Large intestine (tissue), 3 donors: Measurements from ENCODE around the gene KLHL26. TPM values are rescaled to one million over a fixed set of nuclear protein-coding genes. Genes with fewer than 3 reads are reported as not detected.

Source experiments
- DNase-seq, 2 donors: peaks; one replicate each; pipeline versions ENCODE4 v3.0.0 to v3.0.0-alpha.2; 2013
- H3K27ac ChIP-seq: one replicate; pipeline ENCODE4 v1.5.1; 2013; ENCODE audit warnings: low read length
- H3K27me3 ChIP-seq: 2 replicates; pipeline ENCODE4 v1.6.1; 2013; ENCODE audit warnings: low read length; ENCODE audit not compliant: control insufficient read depth, insufficient read depth
- H3K36me3 ChIP-seq: 2 replicates; pipeline ENCODE4 v1.6.1; 2013; ENCODE audit warnings: low read length; ENCODE audit not compliant: control insufficient read depth, insufficient read depth
- H3K4me1 ChIP-seq: one replicate; pipeline ENCODE4 v1.6.1; 2013; ENCODE audit warnings: low read length; ENCODE audit not compliant: control insufficient read depth, insufficient read depth
- H3K4me3 ChIP-seq: one replicate; pipeline ENCODE4 v1.5.1; 2013; ENCODE audit warnings: low read length
- H3K9me3 ChIP-seq: one replicate; pipeline ENCODE4 v1.6.1; 2013; ENCODE audit warnings: mild to moderate bottlenecking, low read depth, low read length, moderate library complexity; ENCODE audit not compliant: control insufficient read depth
- WGBS: methylation state at CpG from one replicate; pipeline ENCODE4 v1.1.5; 2013; ENCODE audit warnings: low lambda C conversion rate; ENCODE audit not compliant: insufficient coverage; 5-methylcytosine and 5-hydroxymethylcytosine counted together
- polyA plus RNA-seq: library from polyadenylated mRNA; unstranded; fragments of 120-200 nt; gene quantifications from one replicate; pipeline ENCODE4 v1.2.1, GENCODE V29; 2013

KLHL26 gene
- polyA plus RNA-seq, 1 donor = 4.6 TPM

DNA sequence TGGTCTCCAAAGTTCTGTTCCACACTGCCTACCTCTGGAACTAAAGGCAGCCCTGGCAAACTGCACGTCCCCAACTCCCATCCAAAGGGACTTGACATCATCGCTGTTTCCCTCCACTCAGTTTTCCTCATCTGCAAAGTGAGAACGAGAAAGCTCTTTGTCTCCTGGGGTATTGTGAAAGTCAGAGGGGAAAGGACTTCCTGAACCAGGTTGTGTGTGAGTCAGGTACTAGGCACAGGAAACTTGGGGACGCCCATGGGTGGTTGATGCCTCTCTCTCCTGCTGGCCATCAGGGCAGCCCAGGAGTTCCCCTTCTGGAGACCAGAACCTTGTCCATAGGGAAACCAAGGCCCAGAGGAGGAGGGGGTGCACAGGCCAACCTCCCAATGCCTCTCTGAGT is 35.0 kb upstream of the KLHL26 start:
- no peak overlapping the region for H3K27ac ChIP-seq
- DNase-seq = no peak
- no peak overlapping the region for H3K4me3 ChIP-seq
- H3K27me3 ChIP-seq = peaks cover 79% of the 10 kb centered on the region
- WGBS = no CpG with 5 or more reads among the region's 4 CpGs
- no peaks in the 10 kb centered on the region for H3K4me1 ChIP-seq
- no peaks in the 10 kb centered on the region for H3K36me3 ChIP-seq
- H3K9me3 ChIP-seq = peaks cover 6% of the 10 kb centered on the region

DNA sequence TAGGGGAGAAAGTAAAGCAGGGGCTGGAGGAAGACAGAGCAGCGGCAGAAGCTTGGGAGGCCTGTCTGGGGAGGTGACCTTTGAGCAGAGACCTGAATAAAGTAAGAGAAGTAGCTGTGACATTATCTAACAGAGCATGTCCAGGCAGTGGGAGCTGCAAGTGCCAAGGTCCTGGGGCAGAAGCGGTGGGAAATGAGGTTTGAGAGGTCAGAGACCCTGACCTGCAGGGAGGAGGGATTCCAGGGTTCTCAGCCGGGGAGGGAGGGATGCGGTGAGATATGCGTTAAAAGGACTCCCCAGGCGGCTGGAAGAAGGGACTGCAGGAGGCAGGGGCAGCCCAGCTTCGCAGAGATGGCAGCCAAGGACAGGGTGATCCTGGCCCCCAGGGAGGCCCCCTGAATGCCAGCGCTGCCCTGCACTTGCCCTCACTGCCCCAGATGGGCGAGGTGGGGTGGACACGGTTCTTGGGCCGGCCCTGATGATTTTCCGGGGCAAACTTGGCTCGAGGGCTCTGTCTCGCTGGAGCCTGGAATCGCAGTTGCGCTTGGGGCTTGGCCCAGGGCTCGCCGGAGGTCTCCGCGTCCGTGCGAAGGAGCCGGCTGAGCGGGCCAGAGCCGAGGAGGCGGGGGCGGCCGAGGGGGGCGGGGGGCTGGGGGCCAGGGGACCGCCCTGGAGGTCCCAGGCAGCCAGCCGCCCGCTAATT is 33.4 kb upstream of the KLHL26 start:
- no CpG with 5 or more reads among the region's 32 CpGs for WGBS

GRCh38 chr19:18603958-18604819 is 32.6 kb upstream of the KLHL26 start:
- WGBS = no CpG with 5 or more reads among the region's 26 CpGs
- DNase-seq = no peak
- peaks cover 80% of the 10 kb centered on the region for H3K27me3 ChIP-seq
- no peak overlapping the region for H3K27ac ChIP-seq
- H3K4me1 ChIP-seq = peaks cover 4% of the 10 kb centered on the region
- H3K9me3 ChIP-seq = peaks cover 14% of the 10 kb centered on the region
- H3K4me3 ChIP-seq = no peak overlapping the region
- H3K36me3 ChIP-seq = no peaks in the 10 kb centered on the region

More for the DNA sequence above, 33.4 kb upstream of the KLHL26 start:
- no peak for DNase-seq
- Histone ChIP-seq H3K27ac (no peak overlapping the region), H3K27me3 (peaks cover 80% of the 10 kb centered on the region), H3K9me3 (peaks cover 11% of the 10 kb centered on the region), H3K4me1 (peaks cover 4% of the 10 kb centered on the region), H3K4me3 (no peak overlapping the region), H3K36me3 (no peaks in the 10 kb centered on the region)

DNA sequence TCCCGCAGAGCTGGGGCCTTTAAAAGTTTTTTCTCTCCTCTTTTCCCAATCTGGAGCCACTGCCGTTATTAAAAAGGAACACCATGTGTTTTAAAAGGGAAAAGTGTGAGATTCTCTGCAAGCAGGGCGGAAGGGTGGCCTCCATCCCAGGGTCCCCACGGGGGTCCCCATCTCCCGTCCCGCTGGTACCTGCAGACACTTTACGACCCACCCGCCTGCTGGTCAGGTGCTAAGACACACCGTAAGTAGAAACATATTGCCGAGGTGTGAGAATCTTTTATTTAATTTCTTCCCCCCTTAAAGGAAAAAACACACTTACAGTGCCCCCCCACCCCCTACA is 32.0 kb upstream of the KLHL26 start:
- Histone ChIP-seq H3K27ac (no peak overlapping the region), H3K9me3 (peaks cover 14% of the 10 kb centered on the region), H3K4me3 (no peak overlapping the region), H3K4me1 (peaks cover 4% of the 10 kb centered on the region), H3K36me3 (no peaks in the 10 kb centered on the region), H3K27me3 (peaks cover 80% of the 10 kb centered on the region)
- WGBS = no CpG with 5 or more reads among the region's 10 CpGs
- no peak for DNase-seq

DNA sequence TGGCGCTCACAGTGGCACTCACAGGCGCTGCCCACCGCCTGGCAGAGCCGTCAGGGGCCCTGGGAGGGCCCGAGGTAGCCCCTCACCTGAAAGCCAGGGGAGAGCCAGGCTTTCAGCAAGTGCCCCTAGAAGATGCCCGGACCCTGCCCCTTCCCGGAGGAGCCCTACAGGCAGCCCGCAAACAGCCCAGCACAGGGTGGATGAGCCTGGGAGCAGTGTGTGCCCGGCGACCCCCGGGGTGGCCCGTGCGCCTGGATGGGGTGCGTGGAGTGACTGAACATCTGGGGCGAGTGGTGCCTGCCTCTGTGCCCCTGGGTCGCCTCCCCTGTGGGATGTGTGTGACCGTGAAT is 31.7 kb upstream of the KLHL26 start:
- DNase-seq = no peak
- no peak overlapping the region for H3K4me3 ChIP-seq
- no CpG with 5 or more reads among the region's 17 CpGs for WGBS
- H3K36me3 ChIP-seq = no peaks in the 10 kb centered on the region
- peaks cover 82% of the 10 kb centered on the region for H3K27me3 ChIP-seq
- H3K4me1 ChIP-seq = peaks cover 4% of the 10 kb centered on the region
- no peak overlapping the region for H3K27ac ChIP-seq
- H3K9me3 ChIP-seq = peaks cover 14% of the 10 kb centered on the region

GRCh38 chr19:18605546-18606280 is 31.1 kb upstream of the KLHL26 start:
- no peak for DNase-seq
- Histone ChIP-seq H3K9me3 (peaks cover 17% of the 10 kb centered on the region), H3K4me1 (peaks cover 4% of the 10 kb centered on the region), H3K4me3 (no peak overlapping the region), H3K27me3 (peaks cover 88% of the 10 kb centered on the region), H3K27ac (no peak overlapping the region), H3K36me3 (no peaks in the 10 kb centered on the region)
- no CpG with 5 or more reads among the region's 65 CpGs for WGBS

DNA sequence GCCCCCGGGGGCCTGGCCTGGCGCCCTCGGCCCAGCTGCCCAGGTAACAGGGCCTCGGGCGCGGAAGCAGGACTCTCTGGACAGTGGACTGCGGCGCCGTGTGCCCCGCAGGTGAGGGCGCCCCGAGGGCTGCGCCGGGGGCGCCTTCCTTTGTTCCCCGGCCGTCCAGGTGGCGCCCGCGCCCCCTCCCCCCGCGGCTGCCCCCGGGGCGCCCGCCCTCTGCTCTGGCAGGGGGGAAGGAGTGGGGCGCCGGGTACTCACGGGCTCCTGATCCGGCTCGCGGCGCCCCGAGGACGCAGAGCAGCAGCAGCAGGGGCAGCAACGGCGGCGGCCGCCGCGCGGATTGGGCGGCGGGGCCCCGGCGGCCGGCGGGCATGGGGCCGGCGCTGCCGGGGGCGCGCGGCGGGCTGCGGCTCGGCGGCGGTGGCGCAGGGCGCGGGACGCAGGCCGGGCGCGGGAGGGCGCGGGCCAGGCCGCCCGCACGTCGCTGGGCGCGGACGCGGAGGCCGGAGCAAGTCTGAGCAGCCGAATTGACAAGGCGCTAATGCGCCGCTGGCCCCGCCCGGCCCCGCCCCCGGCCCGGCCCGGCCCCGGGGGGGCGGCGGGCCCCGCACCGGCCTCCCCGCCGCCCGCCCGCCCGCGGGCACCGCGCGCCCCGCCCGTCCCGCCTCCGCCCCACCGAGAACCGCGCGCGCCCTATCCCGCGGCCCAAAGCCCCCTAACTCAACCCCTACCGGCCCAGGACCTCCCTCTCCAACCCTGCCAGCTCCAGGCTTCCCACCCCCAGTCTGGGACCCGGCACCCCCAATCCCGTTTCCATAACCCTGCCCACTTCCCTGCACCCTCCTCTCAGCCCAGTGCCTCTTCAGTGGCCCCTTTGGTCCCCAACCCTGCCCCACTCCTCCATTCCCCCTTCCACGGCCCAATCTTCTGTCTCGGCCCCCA is 30.3 kb upstream of the KLHL26 start, which contains the start of gene CRLF1:
Gene CRLF1, minus strand, starts transcription at position 519 of the 945 bp plus-strand sequence. Its CDS starts 143 bp downstream, at position 376.
- Histone ChIP-seq H3K4me3 (no peak within 1 kb of the TSS), H3K4me1 (peaks cover 10% of the 10 kb centered on the region), H3K27me3 (peaks cover 93% of the 10 kb centered on the region), H3K27ac (no peak within 1 kb of the TSS), H3K36me3 (no peaks in the 10 kb centered on the region), H3K9me3 (peaks cover 17% of the 10 kb centered on the region)
- no CpG with 5 or more reads among the region's 116 CpGs for WGBS
- DNase-seq = no peak

GRCh38 chr19:18607226-18608101 is 29.4 kb upstream of the KLHL26 start:
- Histone ChIP-seq H3K4me3 (no peak overlapping the region), H3K36me3 (no peaks in the 10 kb centered on the region), H3K27me3 (peaks cover 93% of the 10 kb centered on the region), H3K9me3 (peaks cover 17% of the 10 kb centered on the region), H3K4me1 (peaks cover 17% of the 10 kb centered on the region), H3K27ac (no peak overlapping the region)
- DNase-seq = no peak
- WGBS = no CpG with 5 or more reads among the region's 68 CpGs

GRCh38 chr19:18608102-18608804 is 28.6 kb upstream of the KLHL26 start:
- Histone ChIP-seq H3K36me3 (no peaks in the 10 kb centered on the region), H3K4me3 (no peak overlapping the region), H3K9me3 (peaks cover 17% of the 10 kb centered on the region), H3K27me3 (peaks cover 92% of the 10 kb centered on the region), H3K4me1 (peaks cover 17% of the 10 kb centered on the region), H3K27ac (no peak overlapping the region)
- WGBS = no CpG with 5 or more reads among the region's 5 CpGs
- no peak for DNase-seq
